HCT116 (cell line): ENCODE data around the gene SP140L. TPM values are rescaled to one million over a fixed set of nuclear protein-coding genes. Genes with fewer than 3 reads are reported as not detected.

Source experiments
- ATAC-seq: fragments of 200-7000 bp; cut with Tn5 transposase; 2 replicates; pipeline ENCODE4 v1.9.1; 2020; ENCODE audit warnings: mild to moderate bottlenecking, moderate library complexity
- BruUV-seq: library from RNA; stranded (reverse); fragments of 400-500 nt; replicated peaks from 2 replicates; lab custom pipeline; 2021; lab: Mats Ljungman, UMichigan
- CTCF ChIA-PET: fragments of 300-600 bp; sonication (Branson Sonifier 250); formaldehyde crosslinking; loops from one replicate; lab custom pipeline; 2021; ENCODE audit warnings: antibody characterized with exemption; lab: Charles Lee
- POLR2A ChIA-PET: fragments of 300-600, 350-600 bp; sonication (Branson Sonifier 250); formaldehyde crosslinking; loops from one replicate; lab custom pipeline; 2021; ENCODE audit warnings: antibody characterized with exemption; lab: Charles Lee
- RAD21 ChIA-PET, 2 experiments: fragments of 300-600 bp; sonication (Branson Sonifier 250); formaldehyde crosslinking; loops; one replicate each; lab custom pipeline; 2023; ENCODE audit warnings: low total read pairs in 2 of 2; ENCODE audit not compliant: uncharacterized antibody in 2 of 2, unreplicated experiment in 2 of 2, low non-redundant PET in 1 of 2; lab: Charles Lee
- DNase-seq: peaks from one replicate; pipeline ENCODE4 v3.0.0-alpha.2; 2010; ENCODE audit warnings: low read depth, low spot score
- H2AFZ ChIP-seq: fragments of 200-600 bp; shearing (Covaris generic), sonication (generic); 2 replicates; pipeline ENCODE4 v1.6.1; 2017; ENCODE audit warnings: low read depth, mixed run types, mixed read lengths, antibody characterized with exemption, low read length; ENCODE audit not compliant: poor library complexity, severe bottlenecking
- H3K27ac ChIP-seq: 2 replicates; pipeline ENCODE4 v1.5.1; 2012; ENCODE audit warnings: low read depth, low read length
- H3K27me3 ChIP-seq: fragments of 200-600 bp; sonication (generic); 2 replicates; pipeline ENCODE4 v1.6.1; 2016; ENCODE audit warnings: mixed run types, low read length, mixed read lengths; ENCODE audit not compliant: insufficient read depth
- H3K36me3 ChIP-seq, 2 experiments: fragments of 200-500 bp in 1 of 2; fragments of 200-600 bp in 1 of 2; sonication (Bioruptor generic) in 1 of 2; sonication (generic) in 1 of 2; 2 replicates each; pipeline versions ENCODE4 v1.5.1 to v1.6.1; 2014 to 2016; ENCODE audit warnings: low read length in 2 of 2, inconsistent platforms in 1 of 2, mixed read lengths in 1 of 2, mixed run types in 1 of 2; ENCODE audit not compliant: insufficient read depth in 2 of 2, control insufficient read depth in 1 of 2
- H3K4me1 ChIP-seq, 2 experiments: fragments of 200-600 bp in 1 of 2; sonication (generic) in 1 of 2; 2 replicates each; pipeline versions ENCODE4 v1.5.1 to v1.6.1; 2012 to 2017; ENCODE audit warnings: low read length in 2 of 2, inconsistent platforms in 1 of 2, mild to moderate bottlenecking in 1 of 2, mixed read lengths in 1 of 2, mixed run types in 1 of 2, moderate library complexity in 1 of 2; ENCODE audit not compliant: insufficient read depth in 2 of 2, control insufficient read depth in 1 of 2
- H3K4me2 ChIP-seq: fragments of 200-600 bp; sonication (generic); 2 replicates; pipeline ENCODE4 v1.6.1; 2017; ENCODE audit warnings: mixed run types, low read length, mixed read lengths
- H3K4me3 ChIP-seq, 2 experiments: fragments of 200-600 bp in 1 of 2; sonication (generic) in 1 of 2; replicated peaks in 1 of 2; 2 replicates each; pipeline ENCODE4 v1.5.1; 2011 to 2016; ENCODE audit warnings: low read length in 2 of 2, control low read depth in 1 of 2, low read depth in 1 of 2, mild to moderate bottlenecking in 1 of 2, mixed read lengths in 1 of 2, mixed run types in 1 of 2
- H3K79me2 ChIP-seq: fragments of 200-600 bp; sonication (generic); 2 replicates; pipeline ENCODE4 v1.6.1; 2017; ENCODE audit warnings: mild to moderate bottlenecking, mixed run types, low read length, moderate library complexity, mixed read lengths; ENCODE audit not compliant: insufficient read depth
- H3K9ac ChIP-seq: fragments of 200-600 bp; sonication (generic); 2 replicates; pipeline ENCODE4 v1.6.1; 2016; ENCODE audit warnings: low read length, mixed read lengths
- H3K9me2 ChIP-seq: fragments of 200-600 bp; sonication (generic), shearing (Covaris generic); 2 replicates; pipeline ENCODE4 v1.6.1; 2017; ENCODE audit warnings: mixed run types, mild to moderate bottlenecking, moderate library complexity; ENCODE audit not compliant: insufficient read depth
- H3K9me3 ChIP-seq, 2 experiments: fragments of 200-500 bp in 1 of 2; fragments of 200-600 bp in 1 of 2; sonication (Bioruptor generic) in 1 of 2; sonication (generic) in 1 of 2; 2 replicates each; pipeline ENCODE4 v1.6.1; 2014 to 2017; ENCODE audit warnings: low read length in 2 of 2, mixed read lengths in 2 of 2, inconsistent platforms in 1 of 2, low read depth in 1 of 2, mild to moderate bottlenecking in 1 of 2, mixed run types in 1 of 2, moderate library complexity in 1 of 2; ENCODE audit not compliant: control insufficient read depth in 1 of 2, insufficient read depth in 1 of 2
- H4K20me1 ChIP-seq: fragments of 200-600 bp; sonication (generic), shearing (Covaris generic); 2 replicates; pipeline ENCODE4 v1.6.1; 2017; ENCODE audit warnings: mixed run types, mild to moderate bottlenecking, moderate library complexity; ENCODE audit not compliant: insufficient read depth
- CEBPB ChIP-seq: IDR thresholded peaks from 2 replicates; pipeline ENCODE4 v1.6.1; 2012; ENCODE audit warnings: low read depth
- EZH2 ChIP-seq: fragments of 200-600 bp; sonication (generic); IDR thresholded peaks from 2 replicates; pipeline ENCODE4 v1.6.1; 2017; ENCODE audit warnings: antibody characterized with exemption, mixed run types
- EZH2phosphoT487 ChIP-seq: fragments of 200-600 bp; IDR thresholded peaks from 2 replicates; pipeline ENCODE4 v1.6.1; 2018; ENCODE audit warnings: antibody characterized with exemption, borderline replicate concordance
- FOSL1 ChIP-seq: IDR thresholded peaks from 2 replicates; pipeline ENCODE4 v1.6.1; 2012; ENCODE audit warnings: low read depth
- JUND ChIP-seq: IDR thresholded peaks from 2 replicates; pipeline ENCODE4 v1.6.1; 2012
- POLR2A ChIP-seq: IDR thresholded peaks from 2 replicates; pipeline ENCODE4 v1.7.0; 2011; ENCODE audit warnings: borderline replicate concordance; ENCODE audit not compliant: insufficient read depth, insufficient read length; ENCODE audit errors: extremely low read depth
- RAD21 ChIP-seq: IDR thresholded peaks from 2 replicates; pipeline ENCODE4 v1.6.1; 2012; ENCODE audit warnings: low read depth, mild to moderate bottlenecking
- SIN3A ChIP-seq: IDR thresholded peaks from 2 replicates; pipeline ENCODE4 v1.6.1; 2012; ENCODE audit warnings: low read depth
- SP1 ChIP-seq: IDR thresholded peaks from 2 replicates; pipeline ENCODE4 v1.6.1; 2012; ENCODE audit warnings: low read depth
- TCF7L2 ChIP-seq: IDR thresholded peaks from 2 replicates; pipeline ENCODE4 v1.7.0; 2011; ENCODE audit warnings: borderline replicate concordance, inconsistent platforms; ENCODE audit not compliant: insufficient read depth, insufficient read length; ENCODE audit errors: extremely low read depth
- ZFX ChIP-seq: fragments of 450-650 bp; IDR thresholded peaks from 2 replicates; pipeline ENCODE4 v1.6.1; 2017
- intact Hi-C: fragments of 100-400 bp; cut with micrococcal nuclease; formaldehyde crosslinking; loops from 2 replicates; pipeline ENCODE4 v1.10.0; 2022
- total RNA-seq: library from RNA; stranded (reverse); gene quantifications from one replicate; pipeline ENCODE4 v1.2.1, GENCODE V29; 2021; ENCODE audit not compliant: unreplicated experiment
- TF ChIP-seq, protein P1 (sequence below), 3 experiments: fragments of 200-600 bp in 1 of 3; sonication (generic) in 1 of 3; IDR thresholded peaks in 2 of 3; conservative IDR thresholded peaks in 1 of 3; 2 replicates each; pipeline ENCODE4 v1.5.1; 2012 to 2017; ENCODE audit warnings: low read depth in 2 of 3, low read length in 2 of 3, antibody characterized with exemption in 1 of 3, borderline replicate concordance in 1 of 3, control low read depth in 1 of 3, mild to moderate bottlenecking in 1 of 3, mixed read lengths in 1 of 3, mixed run types in 1 of 3, moderate library complexity in 1 of 3; ENCODE audit not compliant: insufficient read depth in 1 of 3

SP140L gene
- total RNA-seq, 1 experiment from 2014 or later: 28.9 TPM

DNA sequence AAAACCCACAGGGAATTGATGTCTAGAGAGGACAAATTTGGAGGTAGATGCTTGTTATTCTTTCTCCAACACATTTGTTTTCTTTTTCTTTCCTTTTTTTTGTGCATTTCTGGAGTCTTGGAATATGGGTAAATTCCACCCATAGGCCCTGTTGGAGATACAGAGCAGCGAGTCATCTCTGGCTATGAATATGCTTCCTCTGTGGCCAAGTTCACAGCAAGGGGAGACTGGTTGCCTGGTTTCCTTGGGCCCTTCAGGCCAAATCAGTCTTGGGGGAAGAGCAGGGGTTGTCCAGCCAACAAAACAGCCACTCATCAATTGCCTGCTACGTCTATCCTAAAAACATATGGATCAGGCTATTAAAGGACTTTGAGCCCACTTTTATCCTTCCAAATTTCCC lies 116.5 kb downstream of the SP140L start (continued):
- TF ChIP-seq POLR2A (no peak), CEBPB (no peak), EZH2 (no peak), RAD21 (no peak)

GRCh38 chr2:230444832-230445231 lies 117.8 kb downstream of the SP140L start:
- Histone ChIP-seq H3K27me3 (no peaks in the 10 kb centered on the region), H3K4me3 (no peak overlapping the region), H3K9me3 (no peaks in the 10 kb centered on the region), H2AFZ (no peak overlapping the region), H3K27ac (no peak overlapping the region), H3K4me1 (peaks cover 0 to 3% of the 10 kb centered on the region in 2 experiments; a peak in 1 of 4 replicates), H3K9ac (no peak overlapping the region), H3K9me2 (no peaks in the 10 kb centered on the region), H3K36me3 (no peaks in the 10 kb centered on the region; a peak in 1 of 4 replicates), H3K4me2 (no peak overlapping the region), H3K79me2 (no peaks in the 10 kb centered on the region)
- no peak for DNase-seq
- intact Hi-C loops: no loop called here
- BruUV-seq: no TSS peak
- ATAC-seq: no peak
- POLR2A ChIA-PET: no interaction called here
- RAD21 ChIA-PET: no interaction called here
- TF ChIP-seq FOSL1 (no peak), SIN3A (no peak), ZFX (no peak), EZH2phosphoT487 (no peak), TCF7L2 (no peak), SP1 (no peak), JUND (no peak), RAD21 (no peak)
- TF ChIP-seq, protein P1, sequence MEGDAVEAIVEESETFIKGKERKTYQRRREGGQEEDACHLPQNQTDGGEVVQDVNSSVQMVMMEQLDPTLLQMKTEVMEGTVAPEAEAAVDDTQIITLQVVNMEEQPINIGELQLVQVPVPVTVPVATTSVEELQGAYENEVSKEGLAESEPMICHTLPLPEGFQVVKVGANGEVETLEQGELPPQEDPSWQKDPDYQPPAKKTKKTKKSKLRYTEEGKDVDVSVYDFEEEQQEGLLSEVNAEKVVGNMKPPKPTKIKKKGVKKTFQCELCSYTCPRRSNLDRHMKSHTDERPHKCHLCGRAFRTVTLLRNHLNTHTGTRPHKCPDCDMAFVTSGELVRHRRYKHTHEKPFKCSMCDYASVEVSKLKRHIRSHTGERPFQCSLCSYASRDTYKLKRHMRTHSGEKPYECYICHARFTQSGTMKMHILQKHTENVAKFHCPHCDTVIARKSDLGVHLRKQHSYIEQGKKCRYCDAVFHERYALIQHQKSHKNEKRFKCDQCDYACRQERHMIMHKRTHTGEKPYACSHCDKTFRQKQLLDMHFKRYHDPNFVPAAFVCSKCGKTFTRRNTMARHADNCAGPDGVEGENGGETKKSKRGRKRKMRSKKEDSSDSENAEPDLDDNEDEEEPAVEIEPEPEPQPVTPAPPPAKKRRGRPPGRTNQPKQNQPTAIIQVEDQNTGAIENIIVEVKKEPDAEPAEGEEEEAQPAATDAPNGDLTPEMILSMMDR (IDR thresholded peaks at IDR 0.05 in 2 of 3, conservative IDR thresholded peaks at IDR 0.05 in 1 of 3; ENCODE audit: borderline replicate concordance in 1 of 3, insufficient read depth in 1 of 3, low read depth in 2 of 3, low read length in 2 of 3): no peak
- TF ChIP-seq, all 23 proteins: peak for 0
- no peaks in the 10 kb centered on the region for H4K20me1 ChIP-seq
- CTCF ChIA-PET: no interaction called here
